Stimulated activated CD8-positive, alpha-beta memory T cell treated with anti-CD3 and anti-CD28 coated beads, Interleukin-15, amount 100 ng/mL, for 4 hours (primary cell): ENCODE data around the gene CFHR1.
"Not testable (repeated sequence)": the region's sequence is repeated elsewhere in the genome, so short reads cannot be mapped to it uniquely, and the experiment has no call there.

ENCODE experiments used
- DNase-seq, 2 donors: peaks; one replicate each; pipeline ENCODE4 v3.0.0-alpha.2; 2020; ENCODE audit warnings: low read depth in 2 of 2

The CFHR1 gene

DNA sequence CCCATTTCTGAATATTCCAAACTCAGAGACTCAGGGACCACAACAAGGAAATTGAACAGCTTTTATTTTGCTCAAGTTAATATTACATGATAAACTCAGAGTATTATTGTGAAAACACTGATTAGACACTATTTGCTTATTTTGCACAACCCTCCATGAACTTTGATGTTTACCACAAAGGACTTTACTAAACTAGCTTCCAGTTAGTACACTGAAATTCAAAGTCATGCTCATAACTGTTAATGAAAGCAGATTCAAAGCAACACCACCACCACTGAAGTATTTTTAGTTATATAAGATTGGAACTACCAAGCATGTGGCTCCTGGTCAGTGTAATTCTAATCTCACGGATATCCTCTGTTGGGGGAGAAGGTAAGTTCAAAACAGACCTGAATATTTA is at the start of gene CFHR1:
Gene CFHR1, plus strand, starts transcription at position 201 of the 400 bp plus-strand sequence. Its CDS starts 114 bp downstream, at position 315.
- not testable (repeated sequence) for DNase-seq

- DNase-seq, result not testable (repeated sequence)
Observed at GRCh38 chr1:196769823-196770222, 49.7 kb upstream of the CFHR1 start.

DNA sequence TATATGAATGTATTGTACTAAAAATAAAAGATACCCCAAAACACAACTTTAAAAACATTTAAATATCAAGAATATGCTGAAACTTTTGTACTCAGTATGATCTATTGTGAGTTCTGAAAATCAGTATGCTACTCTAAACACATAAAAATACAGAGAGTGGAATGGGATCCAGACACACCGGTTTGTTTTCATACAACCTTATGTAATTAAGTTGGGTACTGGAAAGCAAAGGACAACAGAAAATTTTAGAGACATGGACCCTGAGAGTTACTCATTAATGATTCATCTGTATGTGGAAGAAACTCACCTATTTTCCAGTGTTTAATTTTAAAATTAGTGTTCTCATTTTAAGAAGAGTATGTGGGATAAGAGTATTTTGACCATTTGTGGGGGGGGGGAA is 45.8 kb upstream of the CFHR1 start:
- no peak for DNase-seq

DNA sequence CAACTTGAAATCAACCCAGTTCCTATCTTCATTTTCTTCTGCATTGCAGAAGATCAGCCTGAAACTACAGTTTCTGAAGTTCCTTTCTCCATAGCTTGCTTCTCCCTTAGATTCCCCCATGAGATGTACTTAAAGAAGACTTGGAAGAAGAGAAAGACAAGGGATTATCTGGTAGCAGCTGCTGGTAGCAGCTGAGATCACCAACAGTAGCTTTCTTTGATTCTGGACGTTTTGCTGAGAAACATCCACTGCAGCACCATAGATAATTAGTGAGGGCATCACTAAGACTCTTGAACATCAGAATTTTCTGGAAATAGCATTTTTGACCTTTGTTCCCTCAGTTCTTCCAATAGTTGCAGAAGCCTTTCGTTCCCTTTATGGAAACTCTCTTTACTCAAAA is 45.4 kb upstream of the CFHR1 start:
- DNase-seq, result no peak

- DNase-seq, result no peak
Observed at GRCh38 chr1:196774603-196775002, 44.9 kb upstream of the CFHR1 start, which contains the start of gene CFHR3. CFHR3 (plus strand) TSS chr1:196774840; CDS start chr1:196774887, 47 bp downstream.

DNA sequence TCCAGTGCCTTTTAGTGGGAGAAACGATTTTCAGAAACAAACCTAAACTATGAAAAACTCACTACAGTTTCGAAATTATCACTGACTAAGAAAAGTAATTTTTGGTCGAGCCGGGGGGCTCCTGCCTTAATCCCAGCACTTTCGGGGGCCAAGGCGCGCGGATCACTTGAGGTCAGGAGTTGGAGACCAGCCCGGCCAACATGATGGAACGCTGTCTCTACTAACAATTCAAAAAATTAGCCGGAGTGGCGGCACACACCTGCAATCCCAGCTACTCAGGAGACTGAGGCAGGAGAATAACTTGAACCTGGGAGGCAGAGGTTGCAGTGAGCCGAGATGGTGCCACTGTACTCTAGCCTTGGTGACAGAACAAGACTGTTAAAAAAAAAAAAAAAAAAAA is 41.9 kb upstream of the CFHR1 start:
- DNase-seq, result no peak

DNA sequence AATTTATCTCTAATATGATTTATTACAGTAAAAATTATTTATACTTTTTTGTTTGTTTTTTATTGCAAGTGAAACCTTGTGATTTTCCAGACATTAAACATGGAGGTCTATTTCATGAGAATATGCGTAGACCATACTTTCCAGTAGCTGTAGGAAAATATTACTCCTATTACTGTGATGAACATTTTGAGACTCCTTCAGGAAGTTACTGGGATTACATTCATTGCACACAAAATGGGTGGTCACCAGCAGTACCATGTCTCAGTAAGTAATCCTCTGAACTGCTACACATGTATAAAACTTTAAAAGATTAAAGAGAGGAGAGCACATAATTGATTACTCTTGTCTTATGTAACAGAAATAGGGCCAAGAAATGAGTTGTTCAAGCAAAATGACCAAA is 40.4 kb upstream of the CFHR1 start:
- DNase-seq, result no peak

DNA sequence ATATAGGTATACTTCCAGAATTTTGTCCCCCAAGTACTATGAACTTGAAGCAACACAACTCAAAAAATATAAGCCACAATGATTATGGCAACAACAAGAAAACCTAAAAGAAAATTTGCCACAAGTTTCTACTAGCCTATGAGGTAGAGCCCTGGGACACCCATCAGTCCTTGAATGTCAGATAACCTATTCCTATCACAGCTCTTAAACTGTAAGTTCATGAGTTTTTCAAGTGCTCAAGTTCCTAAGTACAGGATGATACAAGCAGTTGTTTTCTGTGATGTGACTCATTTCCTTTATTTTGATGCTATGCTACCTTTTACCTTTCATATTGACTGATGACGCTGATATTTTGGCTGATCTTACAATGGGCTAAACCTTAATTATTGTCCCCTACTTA is 28.3 kb upstream of the CFHR1 start:
- DNase-seq, result not testable (repeated sequence)

DNA sequence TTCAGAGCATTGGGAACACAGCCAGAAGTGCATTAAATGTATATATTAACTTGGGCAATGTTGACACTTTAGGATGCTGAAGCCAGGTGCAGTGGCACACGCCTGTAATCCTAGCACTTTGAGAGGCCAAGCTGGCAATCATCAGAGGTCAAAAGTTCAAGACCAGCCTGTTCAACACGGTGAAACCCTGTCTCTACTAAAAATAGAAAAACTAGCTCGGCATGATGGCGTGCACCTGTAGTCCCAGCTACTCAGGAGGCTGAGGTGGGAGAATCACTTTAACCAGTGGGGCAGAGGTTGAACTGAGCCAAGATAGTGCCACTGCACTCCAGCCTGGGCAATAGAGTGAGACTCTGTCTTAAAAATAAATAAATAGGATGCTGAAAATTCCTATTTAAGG is 25.4 kb upstream of the CFHR1 start:
- DNase-seq, result not testable (repeated sequence)

GRCh38 chr1:196797891-196798290 is 21.6 kb upstream of the CFHR1 start:
- no peak for DNase-seq

- not testable (repeated sequence) for DNase-seq
Observed at GRCh38 chr1:196801920-196802319, 17.6 kb upstream of the CFHR1 start.

- no peak for DNase-seq
Observed at GRCh38 chr1:196808529-196809235, 10.8 kb upstream of the CFHR1 start.

DNA sequence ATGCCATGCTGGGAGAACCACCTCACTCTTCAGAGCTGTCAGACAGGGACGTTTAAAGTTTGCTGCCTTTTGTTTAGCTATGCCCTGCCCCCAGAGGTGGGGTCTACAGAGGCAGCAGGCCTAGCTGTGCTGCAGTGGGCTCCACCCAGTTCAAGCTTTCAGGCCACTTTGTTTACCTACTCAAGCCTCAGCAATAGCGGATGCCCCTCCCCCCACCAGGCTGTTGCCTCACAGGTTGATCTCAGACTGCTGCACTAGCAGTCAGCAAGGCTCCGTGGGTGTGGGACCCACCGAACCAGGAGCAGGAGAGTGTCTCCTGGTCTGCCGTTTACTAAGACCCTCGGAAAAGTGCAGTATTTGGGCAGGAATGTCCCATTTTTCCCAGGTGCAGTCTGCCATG is 2.1 kb upstream of the CFHR1 start:
- DNase-seq, result not testable (repeated sequence)

DNA sequence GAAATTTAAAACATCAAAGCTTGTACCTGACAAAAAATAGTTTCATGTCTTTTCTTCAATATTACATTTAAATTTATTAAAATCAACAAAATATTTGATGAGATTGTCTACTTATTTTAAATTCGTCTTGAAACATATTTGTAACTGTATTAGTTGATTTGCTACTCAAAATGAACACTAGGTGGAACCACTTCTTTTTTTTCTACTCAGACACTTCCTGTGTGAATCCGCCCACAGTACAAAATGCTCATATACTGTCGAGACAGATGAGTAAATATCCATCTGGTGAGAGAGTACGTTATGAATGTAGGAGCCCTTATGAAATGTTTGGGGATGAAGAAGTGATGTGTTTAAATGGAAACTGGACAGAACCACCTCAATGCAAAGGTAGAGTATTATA is 8.3 kb downstream of the CFHR1 start:
- not testable (repeated sequence) for DNase-seq

GRCh38 chr1:196849613-196850492 is 30.3 kb downstream of the CFHR1 start:
- not testable (repeated sequence) for DNase-seq

DNA sequence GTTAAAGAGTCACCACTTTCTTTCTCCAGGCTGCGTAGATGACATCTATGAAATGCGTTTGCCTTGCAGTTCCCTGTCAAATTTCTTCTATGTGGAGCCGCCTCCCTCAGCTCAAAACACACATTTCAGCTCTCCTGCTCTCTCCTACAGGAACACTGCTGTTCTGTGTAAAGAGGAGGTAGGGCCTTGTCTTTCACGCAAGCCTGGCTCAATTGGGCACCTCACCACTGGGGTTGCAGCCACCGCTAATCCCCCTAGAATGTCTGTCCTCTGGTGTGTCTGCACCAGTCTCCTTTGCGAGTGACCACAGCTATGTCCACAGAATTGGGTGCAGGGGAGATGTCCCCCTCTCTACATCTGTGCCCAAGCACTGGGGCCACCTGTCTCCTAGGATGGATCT is 36.5 kb downstream of the CFHR1 start:
- DNase-seq, result no peak

- DNase-seq, result no peak
Observed at GRCh38 chr1:196857188-196857587, 37.7 kb downstream of the CFHR1 start.

- DNase-seq, result no peak
Observed at GRCh38 chr1:196858811-196859210, 39.3 kb downstream of the CFHR1 start.

GRCh38 chr1:196860323-196860884 is 40.9 kb downstream of the CFHR1 start:
- no peak for DNase-seq

GRCh38 chr1:196861429-196861828 is 41.9 kb downstream of the CFHR1 start:
- DNase-seq, result no peak

GRCh38 chr1:196866974-196867373 is 47.4 kb downstream of the CFHR1 start:
- DNase-seq, result no peak

DNA sequence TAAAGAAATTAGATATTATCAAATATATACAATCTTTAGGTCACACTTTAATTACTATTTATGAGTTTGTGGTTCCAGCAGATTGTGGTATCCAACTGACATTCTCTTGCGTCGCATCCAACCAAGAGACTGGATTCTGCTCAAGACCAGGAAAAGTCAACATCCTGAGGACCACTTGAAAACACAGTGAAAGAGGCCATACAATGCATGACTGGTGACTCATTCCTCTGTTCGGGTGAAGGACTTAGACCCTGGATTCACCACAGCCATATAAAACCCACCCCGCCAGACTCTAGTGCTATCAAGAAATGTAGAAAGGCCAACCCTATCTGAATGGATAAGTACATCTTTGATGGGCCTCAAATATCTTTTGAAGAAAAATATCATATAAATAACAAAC is 53.9 kb downstream of the CFHR1 start:
- DNase-seq, result no peak

DNA sequence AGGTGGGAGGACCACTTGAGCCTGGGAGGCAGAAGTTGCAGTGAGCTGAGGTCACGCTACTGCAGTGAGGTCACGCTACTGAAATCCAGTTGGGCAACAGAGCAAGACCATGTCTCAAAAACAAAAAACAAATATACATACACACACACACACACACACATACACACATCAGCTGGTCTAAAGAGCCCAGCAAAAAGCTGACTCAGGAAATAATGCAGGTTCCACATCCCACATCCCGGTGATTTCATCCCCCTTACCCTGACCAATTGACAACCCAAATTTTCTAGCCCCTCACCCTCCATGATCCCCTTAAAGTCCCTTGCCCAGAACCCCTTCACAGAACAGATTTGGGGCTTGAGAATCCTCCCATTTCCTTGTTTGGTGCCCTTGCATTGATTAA is 56.4 kb downstream of the CFHR1 start:
- DNase-seq, result no peak
